ENCODE measurements around the gene CTTNBP2NL. TPM values are rescaled to one million over a fixed set of nuclear protein-coding genes. Genes with fewer than 3 reads are reported as not detected.

CTTNBP2NL gene
- total RNA-seq, 1 experiment from 2014 or later: 38.8 TPM

DNA sequence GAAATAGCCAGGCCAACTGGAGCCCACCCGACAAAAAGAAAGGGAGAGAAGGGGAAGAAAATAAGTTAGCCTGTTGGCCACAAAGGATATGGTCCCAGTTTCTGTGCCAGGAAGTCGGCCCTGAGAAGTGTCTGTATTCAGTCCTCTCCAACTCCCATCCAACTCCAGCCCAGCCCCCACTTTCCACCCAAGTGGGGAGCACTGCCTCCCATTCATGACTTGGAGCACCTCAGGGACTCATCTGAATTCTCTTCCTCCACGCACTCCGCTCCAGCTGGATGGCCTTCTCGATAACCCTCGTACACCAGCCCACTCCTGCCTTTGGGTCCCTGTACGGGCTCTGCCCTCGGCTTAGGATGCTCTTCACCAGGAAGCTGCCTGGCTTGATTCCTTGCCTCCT lies 110.7 kb downstream of the CTTNBP2NL start:
- TF ChIP-seq, protein P1, sequence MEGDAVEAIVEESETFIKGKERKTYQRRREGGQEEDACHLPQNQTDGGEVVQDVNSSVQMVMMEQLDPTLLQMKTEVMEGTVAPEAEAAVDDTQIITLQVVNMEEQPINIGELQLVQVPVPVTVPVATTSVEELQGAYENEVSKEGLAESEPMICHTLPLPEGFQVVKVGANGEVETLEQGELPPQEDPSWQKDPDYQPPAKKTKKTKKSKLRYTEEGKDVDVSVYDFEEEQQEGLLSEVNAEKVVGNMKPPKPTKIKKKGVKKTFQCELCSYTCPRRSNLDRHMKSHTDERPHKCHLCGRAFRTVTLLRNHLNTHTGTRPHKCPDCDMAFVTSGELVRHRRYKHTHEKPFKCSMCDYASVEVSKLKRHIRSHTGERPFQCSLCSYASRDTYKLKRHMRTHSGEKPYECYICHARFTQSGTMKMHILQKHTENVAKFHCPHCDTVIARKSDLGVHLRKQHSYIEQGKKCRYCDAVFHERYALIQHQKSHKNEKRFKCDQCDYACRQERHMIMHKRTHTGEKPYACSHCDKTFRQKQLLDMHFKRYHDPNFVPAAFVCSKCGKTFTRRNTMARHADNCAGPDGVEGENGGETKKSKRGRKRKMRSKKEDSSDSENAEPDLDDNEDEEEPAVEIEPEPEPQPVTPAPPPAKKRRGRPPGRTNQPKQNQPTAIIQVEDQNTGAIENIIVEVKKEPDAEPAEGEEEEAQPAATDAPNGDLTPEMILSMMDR (conservative IDR thresholded peaks at IDR 0.05): no peak
- no peak overlapping the region for H2BK15ac ChIP-seq (ENCODE audit: low read depth, low read length)
- H4K91ac ChIP-seq (ENCODE audit: insufficient read length, low read depth, low read length): no peak overlapping the region
- Mint-ChIP-seq H3K9me3 (no peaks in the 10 kb centered on the region; a peak in 1 of 5 replicates), H3K36me3 (ENCODE audit: insufficient read depth in 1 of 3, low read depth in 3 of 3) (no peaks in the 10 kb centered on the region), H3K4me3 (peak overlapping the region in 1 of 2 experiments; percentile 15; a peak in 1 of 5 replicates), H3K27me3 (ENCODE audit: low read depth) (peaks cover 96% of the 10 kb centered on the region), H3K27ac (no peak overlapping the region), H3K4me1 (peaks cover 29 to 57% of the 10 kb centered on the region in 2 experiments)
- H3K4me1 ChIP-seq (ENCODE audit: insufficient read depth, low read length): 0 out of 2 replicates have a peak, but pooled peaks cover 3% of the 10 kb centered on the region
- H3K27ac ChIP-seq (ENCODE audit: insufficient read length, low read depth, low read length): no peak overlapping the region
- no peak overlapping the region for H2AK5ac ChIP-seq (ENCODE audit: insufficient read length, low read length)
- no peaks in the 10 kb centered on the region for H4K20me1 ChIP-seq (ENCODE audit: control insufficient read depth, insufficient read depth, insufficient read length)
- no peak overlapping the region for H3K14ac ChIP-seq (ENCODE audit: insufficient read depth, low read length)
- H2BK12ac ChIP-seq (ENCODE audit: insufficient read length, low read depth, low read length): no peak overlapping the region
- no peaks in the 10 kb centered on the region for H3K79me2 ChIP-seq (ENCODE audit: insufficient read depth, low read length)
- no peak overlapping the region for H4K8ac ChIP-seq (replicated peaks; ENCODE audit: insufficient read length, low read depth, low read length)
- peaks cover 55% of the 10 kb centered on the region for H3K27me3 ChIP-seq (ENCODE audit: insufficient read depth, low read length)
- H4K5ac ChIP-seq (ENCODE audit: insufficient read length, low read depth, low read length): no peak overlapping the region
- no peak overlapping the region for H3K18ac ChIP-seq (ENCODE audit: insufficient read length, low read depth, low read length)
- no peak overlapping the region for H3K4me2 ChIP-seq (ENCODE audit: insufficient read depth, insufficient read length, low read length)
- no peak overlapping the region for H2BK120ac ChIP-seq (ENCODE audit: low read depth, low read length, poor library complexity, severe bottlenecking)
- H3K9ac ChIP-seq (ENCODE audit: extremely low read depth, insufficient read length, low read length): no peak overlapping the region
- DNase-seq: no peak
- WGBS (ENCODE audit: extremely low coverage, insufficient read length, low lambda C conversion rate): no CpG with 5 or more reads among the region's 8 CpGs
- H3K23me2 ChIP-seq (ENCODE audit: insufficient read length, low read depth, low read length, poor library complexity, severe bottlenecking): peaks cover 31% of the 10 kb centered on the region
- H3K23ac ChIP-seq (ENCODE audit: insufficient read length, low read depth, low read length): no peak overlapping the region
- H3T11ph ChIP-seq (ENCODE audit: low read length): no peak overlapping the region
- H2BK20ac ChIP-seq (ENCODE audit: low read depth, low read length, poor library complexity, severe bottlenecking): no peak overlapping the region
- no peak overlapping the region for H2AFZ ChIP-seq (ENCODE audit: low read length)
- no peak overlapping the region for H3K4ac ChIP-seq (ENCODE audit: low read depth, low read length)
- H2BK5ac ChIP-seq (ENCODE audit: insufficient read length, low read length): no peak overlapping the region
- no peaks in the 10 kb centered on the region for H3K79me1 ChIP-seq (ENCODE audit: insufficient read depth, low read depth, low read length, poor library complexity, severe bottlenecking)
- H3K56ac ChIP-seq (ENCODE audit: insufficient read length, low read depth, low read length): no peak overlapping the region
- no peaks in the 10 kb centered on the region for H3K9me3 ChIP-seq (ENCODE audit: control insufficient read depth, low read depth, low read length)
